ENCODE data around the gene WDR90.

Gene WDR90

GRCh38 chr16:645852-646678 lies 3.1 kb upstream of the WDR90 start:
- TF ChIP-seq CTCF (IDR thresholded peaks at IDR 0.05; ENCODE audit: insufficient read depth, low read length, poor library complexity, severe bottlenecking) = no peak
- Histone ChIP-seq H3K36me3 (ENCODE audit: control insufficient read depth, insufficient read depth, low read length) (peaks cover 4% of the 10 kb centered on the region), H3K27me3 (replicated peaks; ENCODE audit: control insufficient read depth, insufficient read depth, low read length) (no peaks in the 10 kb centered on the region), H3K4me3 (replicated peaks; ENCODE audit: low read depth, low read length) (no peak overlapping the region)
- no peak for DNase-seq (ENCODE audit: extremely low read depth, insufficient read length)

GRCh38 chr16:646679-647172 lies 2.4 kb upstream of the WDR90 start:
- Histone ChIP-seq H3K36me3 (ENCODE audit: control insufficient read depth, insufficient read depth, low read length) (peaks cover 4% of the 10 kb centered on the region), H3K4me3 (replicated peaks; ENCODE audit: low read depth, low read length) (no peak overlapping the region), H3K27me3 (replicated peaks; ENCODE audit: control insufficient read depth, insufficient read depth, low read length) (no peaks in the 10 kb centered on the region)
- no peak for DNase-seq (ENCODE audit: extremely low read depth, insufficient read length)
- no peak for TF ChIP-seq CTCF (IDR thresholded peaks at IDR 0.05; ENCODE audit: insufficient read depth, low read length, poor library complexity, severe bottlenecking)

- no peaks in the 10 kb centered on the region for H3K27me3 ChIP-seq (replicated peaks; ENCODE audit: control insufficient read depth, insufficient read depth, low read length)
Observed at GRCh38 chr16:647173-647902, 1.8 kb upstream of the WDR90 start.

GRCh38 chr16:648071-648780 lies 939 bp upstream of the WDR90 start:
- H3K4me3 ChIP-seq (replicated peaks; ENCODE audit: low read depth, low read length) = peak overlapping the region; percentile 75
- TF ChIP-seq CTCF (IDR thresholded peaks at IDR 0.05; ENCODE audit: insufficient read depth, low read length, poor library complexity, severe bottlenecking) = peak; percentile 82
- peaks cover 4% of the 10 kb centered on the region for H3K36me3 ChIP-seq (ENCODE audit: control insufficient read depth, insufficient read depth, low read length)
- H3K27me3 ChIP-seq (replicated peaks; ENCODE audit: control insufficient read depth, insufficient read depth, low read length) = no peaks in the 10 kb centered on the region
- DNase-seq (ENCODE audit: extremely low read depth, insufficient read length) = peak; percentile 61

More at GRCh38 chr16:647173-647902, 1.8 kb upstream of the WDR90 start:
- no peak for TF ChIP-seq CTCF (IDR thresholded peaks at IDR 0.05; ENCODE audit: insufficient read depth, low read length, poor library complexity, severe bottlenecking)
- Histone ChIP-seq H3K4me3 (replicated peaks; ENCODE audit: low read depth, low read length) (peak overlapping the region; percentile 75), H3K36me3 (ENCODE audit: control insufficient read depth, insufficient read depth, low read length) (peaks cover 4% of the 10 kb centered on the region)
- DNase-seq (ENCODE audit: extremely low read depth, insufficient read length) = no peak

- no peak for TF ChIP-seq CTCF (IDR thresholded peaks at IDR 0.05; ENCODE audit: insufficient read depth, low read length, poor library complexity, severe bottlenecking)
- peak overlapping the region; percentile 75 for H3K4me3 ChIP-seq (replicated peaks; ENCODE audit: low read depth, low read length)
- no peaks in the 10 kb centered on the region for H3K27me3 ChIP-seq (replicated peaks; ENCODE audit: control insufficient read depth, insufficient read depth, low read length)
- peaks cover 6% of the 10 kb centered on the region for H3K36me3 ChIP-seq (ENCODE audit: control insufficient read depth, insufficient read depth, low read length)
- no peak for DNase-seq (ENCODE audit: extremely low read depth, insufficient read length)
Observed at GRCh38 chr16:649631-650030, 466 bp downstream of the WDR90 start.
